Transverse colon (tissue), 4 donors: Measurements from ENCODE around the gene TSPAN10.

Experiments used
- EP300 ChIP-seq: sonication (generic); formaldehyde crosslinking; IDR thresholded peaks from one replicate; pipeline ENCODE4 v1.6.1; 2017; ENCODE audit warnings: antibody characterized with exemption, low read depth
- POLR2AphosphoS5 ChIP-seq, 3 donors: sonication (generic); formaldehyde crosslinking; IDR thresholded peaks; one replicate each; pipeline ENCODE4 v1.6.1; 2016; ENCODE audit warnings: antibody characterized with exemption in 3 of 3
- TF ChIP-seq, protein P1 (sequence below), 5 experiments: fragments of 200-600 bp in 3 of 5; fragments of 450-650 bp in 2 of 5; sonication (generic) in 3 of 5; IDR thresholded peaks; 1 replicate in 2 of 5; 2 replicates in 3 of 5; pipeline ENCODE4 v1.5.1; 2016 to 2017; ENCODE audit warnings: antibody characterized with exemption in 5 of 5, inconsistent platforms in 3 of 5, mild to moderate bottlenecking in 2 of 5, moderate library complexity in 1 of 5

DNA sequence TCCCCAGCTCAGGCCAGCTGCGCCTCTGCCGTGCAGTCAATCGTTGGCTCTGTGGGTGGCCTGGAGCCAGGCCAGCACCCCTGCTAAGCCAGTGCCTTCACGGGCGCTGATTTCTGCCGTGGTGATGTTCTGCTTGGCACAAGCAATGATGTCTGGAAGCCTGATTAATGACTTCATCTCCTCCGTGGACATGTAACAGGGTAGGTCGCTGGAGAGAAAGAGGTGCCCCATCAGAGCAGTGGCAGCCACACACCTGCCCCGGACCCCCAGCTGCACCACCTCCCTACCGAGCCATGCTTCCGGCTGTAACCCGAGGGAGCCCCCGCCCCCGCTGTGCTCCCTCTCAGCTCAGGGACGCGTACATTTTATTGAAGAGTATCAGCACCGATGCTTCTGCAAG is 44.7 kb downstream of the TSPAN10 start:
- TF ChIP-seq, protein P1, sequence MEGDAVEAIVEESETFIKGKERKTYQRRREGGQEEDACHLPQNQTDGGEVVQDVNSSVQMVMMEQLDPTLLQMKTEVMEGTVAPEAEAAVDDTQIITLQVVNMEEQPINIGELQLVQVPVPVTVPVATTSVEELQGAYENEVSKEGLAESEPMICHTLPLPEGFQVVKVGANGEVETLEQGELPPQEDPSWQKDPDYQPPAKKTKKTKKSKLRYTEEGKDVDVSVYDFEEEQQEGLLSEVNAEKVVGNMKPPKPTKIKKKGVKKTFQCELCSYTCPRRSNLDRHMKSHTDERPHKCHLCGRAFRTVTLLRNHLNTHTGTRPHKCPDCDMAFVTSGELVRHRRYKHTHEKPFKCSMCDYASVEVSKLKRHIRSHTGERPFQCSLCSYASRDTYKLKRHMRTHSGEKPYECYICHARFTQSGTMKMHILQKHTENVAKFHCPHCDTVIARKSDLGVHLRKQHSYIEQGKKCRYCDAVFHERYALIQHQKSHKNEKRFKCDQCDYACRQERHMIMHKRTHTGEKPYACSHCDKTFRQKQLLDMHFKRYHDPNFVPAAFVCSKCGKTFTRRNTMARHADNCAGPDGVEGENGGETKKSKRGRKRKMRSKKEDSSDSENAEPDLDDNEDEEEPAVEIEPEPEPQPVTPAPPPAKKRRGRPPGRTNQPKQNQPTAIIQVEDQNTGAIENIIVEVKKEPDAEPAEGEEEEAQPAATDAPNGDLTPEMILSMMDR (IDR thresholded peaks at IDR 0.05): no peak
- TF ChIP-seq POLR2AphosphoS5 (IDR thresholded peaks at IDR 0.05) (no peak), EP300 (no peak)
